ENCODE measurements around the gene TBCD.

GRCh38 chr17:82950525-82951102 is 198.7 kb downstream of the TBCD start:
- TF ChIP-seq CTCF (IDR thresholded peaks at IDR 0.05) (no peak), POLR2A (IDR thresholded peaks at IDR 0.05) (no peak), EP300 (IDR thresholded peaks at IDR 0.05) (no peak)
